ENCODE results near the gene PRDX6. TPM values are rescaled to one million over a fixed set of nuclear protein-coding genes. Genes with fewer than 3 reads are reported as not detected.

Gene PRDX6
- total RNA-seq, 1 donor from 2014 or later: 185 TPM

GRCh38 chr1:173445656-173446055 lies 31.5 kb upstream of the PRDX6 start:
- no peak for TF ChIP-seq CTCF (IDR thresholded peaks at IDR 0.05; ENCODE audit: insufficient read depth, low read length, severe bottlenecking)
- peak; percentile 82 for FAIRE-seq
- no peak overlapping the region for H3K4me3 ChIP-seq (ENCODE audit: low read depth, low read length)
- no peaks in the 10 kb centered on the region for H3K27me3 ChIP-seq (ENCODE audit: control insufficient read depth, insufficient read depth, low read length)
- DNase-seq (ENCODE audit: low read depth): no peak
- H3K36me3 ChIP-seq (ENCODE audit: control insufficient read depth, insufficient read depth, low read length): no peaks in the 10 kb centered on the region

- Histone ChIP-seq H3K27me3 (ENCODE audit: control insufficient read depth, insufficient read depth, low read length) (no peaks in the 10 kb centered on the region), H3K36me3 (ENCODE audit: control insufficient read depth, insufficient read depth, low read length) (no peaks in the 10 kb centered on the region), H3K4me3 (ENCODE audit: low read depth, low read length) (no peak overlapping the region)
- no peak for DNase-seq (ENCODE audit: low read depth)
- no peak for FAIRE-seq
- no peak for TF ChIP-seq CTCF (IDR thresholded peaks at IDR 0.05; ENCODE audit: insufficient read depth, low read length, severe bottlenecking)
Observed at GRCh38 chr1:173447224-173447623, 29.9 kb upstream of the PRDX6 start.

- no peaks in the 10 kb centered on the region for H3K27me3 ChIP-seq (ENCODE audit: control insufficient read depth, insufficient read depth, low read length)
- FAIRE-seq (peak; percentile 60), DNase-seq (ENCODE audit: low read depth) (no peak)
- no peak for TF ChIP-seq CTCF (IDR thresholded peaks at IDR 0.05; ENCODE audit: insufficient read depth, low read length, severe bottlenecking)
- no peaks in the 10 kb centered on the region for H3K36me3 ChIP-seq (ENCODE audit: control insufficient read depth, insufficient read depth, low read length)
- H3K4me3 ChIP-seq (ENCODE audit: low read depth, low read length): no peak overlapping the region
Observed at GRCh38 chr1:173448945-173449344, 28.2 kb upstream of the PRDX6 start.

GRCh38 chr1:173451981-173452380 lies 25.2 kb upstream of the PRDX6 start:
- TF ChIP-seq CTCF (IDR thresholded peaks at IDR 0.05; ENCODE audit: insufficient read depth, low read length, severe bottlenecking): no peak
- H3K36me3 ChIP-seq (ENCODE audit: control insufficient read depth, insufficient read depth, low read length): no peaks in the 10 kb centered on the region

GRCh38 chr1:173453982-173454381 lies 23.2 kb upstream of the PRDX6 start:
- DNase-seq (ENCODE audit: low read depth): no peak
- H3K27me3 ChIP-seq (ENCODE audit: control insufficient read depth, insufficient read depth, low read length): no peaks in the 10 kb centered on the region
- no peak for TF ChIP-seq CTCF (IDR thresholded peaks at IDR 0.05; ENCODE audit: insufficient read depth, low read length, severe bottlenecking)
- H3K4me3 ChIP-seq (ENCODE audit: low read depth, low read length): no peak overlapping the region
- FAIRE-seq: no peak
- no peaks in the 10 kb centered on the region for H3K36me3 ChIP-seq (ENCODE audit: control insufficient read depth, insufficient read depth, low read length)

More at GRCh38 chr1:173451981-173452380, 25.2 kb upstream of the PRDX6 start:
- Histone ChIP-seq H3K4me3 (ENCODE audit: low read depth, low read length) (no peak overlapping the region), H3K27me3 (ENCODE audit: control insufficient read depth, insufficient read depth, low read length) (no peaks in the 10 kb centered on the region)
- DNase-seq (ENCODE audit: low read depth): peak; percentile 56
- FAIRE-seq: peak; percentile 58

GRCh38 chr1:173454966-173455524 lies 22.1 kb upstream of the PRDX6 start:
- TF ChIP-seq CTCF (IDR thresholded peaks at IDR 0.05; ENCODE audit: insufficient read depth, low read length, severe bottlenecking): no peak
- FAIRE-seq (no peak), DNase-seq (ENCODE audit: low read depth) (no peak)
- Histone ChIP-seq H3K4me3 (ENCODE audit: low read depth, low read length) (no peak overlapping the region), H3K36me3 (ENCODE audit: control insufficient read depth, insufficient read depth, low read length) (no peaks in the 10 kb centered on the region), H3K27me3 (ENCODE audit: control insufficient read depth, insufficient read depth, low read length) (no peaks in the 10 kb centered on the region)

Measured in bronchial epithelial cell (primary cell).